Testis (tissue), 2 donors: Measurements from ENCODE around the gene IFIT3.

Experiments
- CTCF ChIP-seq, 3 experiments: fragments of 450-650 bp in 2 of 3; fragments of 200-600 bp in 1 of 3; sonication (generic) in 1 of 3; IDR thresholded peaks; one replicate each; pipeline ENCODE4 v1.5.1; 2016 to 2019; ENCODE audit warnings: antibody characterized with exemption in 3 of 3, mild to moderate bottlenecking in 2 of 3, moderate library complexity in 1 of 3
- POLR2A ChIP-seq: fragments of 450-650 bp; IDR thresholded peaks from one replicate; pipeline ENCODE4 v1.6.1; 2017; ENCODE audit warnings: antibody characterized with exemption, mild to moderate bottlenecking, moderate library complexity

- TF ChIP-seq CTCF (IDR thresholded peaks at IDR 0.05) (no peak), POLR2A (no peak)
Observed at GRCh38 chr10:89303161-89303560, 24.6 kb upstream of the IFIT3 start.
